DMS 273 (cell line): Measurements from ENCODE around the gene NKAIN2.

Experiments
- DNase-seq: peaks from one replicate; lab custom pipeline; 2025; ENCODE audit not compliant: unreplicated experiment; lab: John Stamatoyannopoulos, UW

The NKAIN2 gene

DNA sequence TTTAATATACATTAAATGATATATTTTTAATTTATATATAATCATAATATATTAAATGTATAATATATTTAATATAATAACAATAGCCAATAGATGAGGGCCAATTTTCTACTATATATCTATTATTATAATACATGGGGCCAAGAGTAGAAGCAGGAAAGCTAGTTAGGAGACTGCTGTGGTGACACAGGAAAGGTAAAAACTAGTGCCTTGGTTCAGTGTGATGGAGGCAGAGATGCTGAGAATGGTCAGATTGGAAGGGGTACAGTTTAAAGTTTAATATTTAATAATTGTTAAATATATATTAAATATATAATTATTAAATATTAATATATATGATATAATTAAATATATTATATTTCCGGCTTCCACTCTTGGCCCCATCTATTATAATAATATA is 1055.7 kb downstream of the NKAIN2 start:
- DNase-seq, result no peak

DNA sequence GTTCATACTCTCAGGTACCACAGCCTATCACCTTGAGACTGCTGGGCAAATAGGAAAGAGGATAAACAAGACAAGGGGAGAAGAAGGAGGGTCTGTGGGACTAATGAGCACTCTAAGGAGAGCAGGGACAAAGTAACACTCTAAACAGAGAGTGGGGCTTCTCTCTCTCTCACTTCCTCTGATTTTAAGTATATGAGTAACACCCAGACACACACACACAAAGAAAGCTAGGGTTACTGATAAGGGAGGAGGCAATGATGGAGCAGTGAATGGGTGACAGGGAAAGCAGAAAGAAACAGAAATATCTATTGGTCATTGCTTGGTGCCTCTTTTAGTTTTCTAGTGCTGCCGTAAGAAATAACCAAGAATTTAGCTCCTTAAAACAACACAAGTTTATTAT is 1062.4 kb downstream of the NKAIN2 start:
- no peak for DNase-seq

DNA sequence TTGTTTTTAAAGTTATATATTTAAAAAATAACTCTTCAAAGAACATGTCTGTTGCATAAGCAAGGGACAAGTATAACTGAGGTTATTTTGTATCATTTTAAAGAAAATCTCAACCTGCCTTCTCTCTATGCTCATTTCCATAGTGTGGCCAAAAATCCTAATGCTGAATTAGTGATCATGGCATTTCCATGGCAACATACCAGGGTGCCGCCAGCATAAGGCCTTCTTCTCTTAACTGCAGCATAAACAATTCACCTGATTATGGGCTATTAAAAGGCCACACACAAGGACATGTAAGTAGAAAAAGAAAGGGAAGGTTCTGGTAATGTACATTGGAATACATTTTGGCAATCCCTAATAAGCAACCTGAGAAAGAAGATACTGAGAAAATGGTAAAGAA is 1063.5 kb downstream of the NKAIN2 start:
- no peak for DNase-seq

DNA sequence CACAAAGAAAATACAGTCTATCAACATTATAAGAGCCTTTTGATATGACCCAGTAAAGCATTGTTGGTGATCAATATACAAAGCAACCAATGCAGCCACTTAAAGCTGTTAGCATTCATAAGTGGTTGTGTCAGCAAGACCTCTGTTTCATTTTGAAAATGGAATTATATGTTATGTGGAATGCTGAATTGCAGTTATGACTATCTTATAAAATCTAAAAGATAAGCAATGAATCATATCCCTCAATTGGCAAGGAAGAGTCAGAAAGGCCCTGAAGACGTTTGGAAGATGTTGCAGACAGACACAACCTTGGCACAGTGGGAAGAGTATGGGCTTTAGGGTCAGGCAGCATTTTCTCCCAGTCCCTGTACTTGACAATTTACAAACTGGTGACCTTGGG is 1064.8 kb downstream of the NKAIN2 start:
- no peak for DNase-seq

DNA sequence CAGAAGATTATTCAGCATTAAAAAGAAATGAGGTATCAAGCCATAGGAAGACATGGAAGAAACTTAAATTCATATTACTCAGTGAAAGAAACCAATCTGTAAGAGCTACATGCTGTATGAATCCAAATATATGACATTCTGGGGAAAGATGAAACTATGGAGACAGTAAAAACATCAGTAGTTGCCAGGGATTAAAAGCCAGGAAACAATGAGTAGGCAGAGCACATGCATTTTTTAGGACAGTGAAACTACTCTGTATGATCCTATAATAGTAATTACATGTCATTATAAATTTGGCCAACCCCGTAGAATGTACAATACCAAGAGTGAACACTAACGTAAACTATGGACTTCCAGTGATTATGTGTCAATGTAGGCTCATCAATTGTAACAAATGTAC is 1065.8 kb downstream of the NKAIN2 start:
- no peak for DNase-seq

DNA sequence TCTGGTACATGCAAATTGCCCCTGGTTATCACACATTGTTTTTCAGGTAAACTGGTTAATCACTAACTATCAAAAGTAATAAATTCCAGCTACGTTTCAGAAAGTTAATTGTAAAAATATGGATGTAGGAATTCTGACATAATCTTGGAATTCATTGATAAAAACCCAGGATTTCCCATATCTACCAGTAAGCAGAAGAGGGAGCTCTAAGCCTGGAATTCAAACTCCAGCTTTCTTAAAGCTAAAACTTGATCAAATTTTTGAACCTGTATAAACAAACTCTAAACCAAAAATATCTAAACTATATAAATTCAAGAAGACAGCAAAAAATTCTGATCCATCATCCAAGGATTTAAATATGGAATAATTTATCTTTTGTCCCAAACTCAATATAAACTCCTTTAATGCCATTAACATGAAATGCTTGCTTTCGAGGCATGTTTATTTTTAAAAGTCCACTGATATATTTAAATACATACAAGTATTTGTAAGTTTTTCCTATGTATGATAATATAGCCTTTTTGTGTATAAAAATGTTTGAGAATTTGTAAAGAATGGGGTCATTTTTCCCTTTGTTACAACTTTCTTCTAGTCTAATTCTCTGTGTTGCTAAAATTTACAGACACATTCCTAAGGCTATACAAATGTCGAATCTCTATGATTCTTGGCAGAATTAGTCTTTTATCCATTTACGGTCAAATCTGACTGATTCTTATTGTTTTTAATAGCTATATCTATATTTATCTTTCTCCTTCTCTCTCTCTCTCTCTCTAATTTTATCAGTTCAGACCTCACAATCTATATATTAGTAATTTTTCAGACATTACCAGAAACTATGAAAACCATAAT is 1067.2 kb downstream of the NKAIN2 start:
- DNase-seq, result peak; percentile 46

DNA sequence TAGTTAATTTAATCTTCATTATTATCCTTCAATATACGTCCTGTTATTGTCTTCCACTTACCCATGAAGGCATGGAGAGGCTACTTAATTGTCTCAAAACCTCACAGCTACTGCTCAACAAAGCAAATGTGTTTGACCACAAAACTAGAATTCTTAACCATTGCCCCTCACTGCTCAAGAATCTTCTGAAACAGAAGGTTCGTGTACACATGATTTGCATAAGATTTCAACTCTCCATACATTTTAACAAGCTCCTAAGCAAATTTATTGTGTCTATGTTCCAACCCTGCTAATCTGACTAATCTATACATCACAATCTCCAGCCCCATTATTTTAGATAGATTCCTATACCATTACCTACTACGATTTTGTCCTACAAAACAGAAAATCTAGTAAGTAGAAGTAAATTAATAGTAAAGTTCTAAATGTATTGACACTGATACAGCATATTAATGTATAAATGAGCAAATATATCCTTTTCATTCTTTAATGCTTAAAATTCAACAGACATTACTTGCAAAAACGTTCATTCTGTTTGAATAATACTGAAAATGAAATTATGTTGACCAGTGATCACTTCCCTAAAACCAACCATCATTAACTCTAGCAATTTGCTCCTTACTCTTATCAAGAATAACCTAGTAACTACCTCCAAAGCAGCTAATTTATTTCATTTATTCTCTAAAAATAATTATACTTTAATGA is 1068.8 kb downstream of the NKAIN2 start:
- no peak for DNase-seq

DNA sequence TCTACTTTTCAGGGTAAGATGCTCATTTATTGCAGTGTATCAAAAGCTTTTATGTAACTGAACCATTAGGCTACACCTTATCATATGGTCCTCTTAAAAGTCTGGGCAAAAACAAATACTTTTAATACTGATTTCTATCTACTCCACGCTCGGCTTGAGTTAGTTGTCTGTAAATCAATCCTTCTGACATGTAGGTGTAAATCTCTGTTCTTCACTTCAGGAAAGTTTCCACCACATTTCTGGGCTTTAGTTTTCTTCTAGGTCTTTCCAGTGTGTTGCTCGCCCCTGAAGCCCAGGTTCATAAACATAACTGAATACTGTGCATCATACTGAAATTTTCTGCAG is 1069.4 kb downstream of the NKAIN2 start:
- DNase-seq, result no peak
